Right hindlimb (tissue), 1 donor: ENCODE data around the gene CLDN14.

Source experiments
- DNase-seq: peaks from one replicate; pipeline ENCODE4 v3.0.0-alpha.2; 2018

The CLDN14 gene, protein sequence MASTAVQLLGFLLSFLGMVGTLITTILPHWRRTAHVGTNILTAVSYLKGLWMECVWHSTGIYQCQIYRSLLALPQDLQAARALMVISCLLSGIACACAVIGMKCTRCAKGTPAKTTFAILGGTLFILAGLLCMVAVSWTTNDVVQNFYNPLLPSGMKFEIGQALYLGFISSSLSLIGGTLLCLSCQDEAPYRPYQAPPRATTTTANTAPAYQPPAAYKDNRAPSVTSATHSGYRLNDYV

DNA sequence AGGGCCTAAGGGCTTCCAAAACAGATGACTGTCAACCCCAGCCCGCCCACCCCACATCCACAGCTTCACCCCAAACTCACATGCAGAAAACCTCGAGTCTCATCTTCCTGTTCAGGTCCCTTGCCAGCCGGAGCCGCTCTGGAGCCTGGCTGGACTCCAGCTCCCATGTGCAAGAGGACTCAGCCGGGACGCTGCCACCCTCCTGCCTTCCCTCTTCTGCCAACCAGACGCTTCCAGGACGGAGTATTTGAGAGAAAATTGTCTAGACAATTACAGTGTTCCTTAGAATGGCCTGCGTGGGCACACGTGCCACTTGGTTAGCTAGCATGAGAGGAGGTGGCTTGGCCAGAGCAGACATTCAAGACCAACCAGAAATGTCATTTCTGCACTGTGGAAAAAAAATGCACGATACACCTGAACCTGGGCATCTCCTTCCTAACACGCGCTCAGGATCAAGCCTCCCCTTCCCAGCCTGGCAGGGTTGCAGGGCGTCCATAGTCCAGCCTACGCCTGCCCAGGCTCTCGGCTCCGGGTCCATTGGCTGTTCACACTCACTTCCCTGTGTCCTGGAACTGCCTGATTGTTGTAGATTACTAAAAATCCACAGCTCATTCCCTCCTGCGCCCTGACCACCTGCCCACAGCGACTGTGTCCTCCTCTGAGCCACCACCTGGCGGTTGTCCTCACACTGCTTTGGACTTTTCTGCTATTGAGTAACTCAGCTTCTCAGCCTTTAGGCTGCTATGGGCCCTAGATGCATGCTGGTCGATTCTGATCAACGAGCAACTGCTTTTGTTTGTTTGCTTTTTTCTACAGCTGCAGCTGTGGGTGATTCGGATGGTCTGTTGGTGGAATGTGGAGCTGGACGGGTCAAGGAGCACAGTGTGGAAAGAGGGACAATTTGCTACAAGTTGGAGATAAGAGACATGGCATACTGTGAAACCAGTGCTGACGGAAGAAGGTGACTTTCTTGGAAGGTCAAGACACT, at the start of gene CLDN14:
CLDN14 (minus strand) TSS at position 708 of the 988 bp plus-strand sequence. CDS start 18,427 bp downstream, outside the sequence.
- DNase-seq, result no peak

GRCh38 chr21:36528716-36529115, 48.8 kb upstream of the CLDN14 start:
- DNase-seq, result no peak

DNA sequence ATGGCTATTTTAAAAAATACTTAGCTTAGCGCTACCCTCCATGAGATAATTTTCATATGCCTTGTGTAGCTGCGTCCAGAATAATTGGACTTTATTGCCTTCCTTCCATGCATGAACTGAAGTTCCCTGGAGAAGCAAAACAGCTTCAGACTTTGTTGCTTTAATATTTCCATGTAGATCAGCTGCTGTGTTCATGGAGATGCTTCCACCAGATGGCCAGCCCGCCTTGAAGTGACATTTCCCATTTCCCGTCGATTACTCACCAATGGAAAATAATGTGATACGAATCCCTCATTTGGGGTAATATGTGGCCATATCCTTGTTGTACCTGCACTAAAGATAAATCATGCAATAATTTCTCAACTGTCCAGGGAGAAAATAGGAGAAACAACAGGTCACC, 47.4 kb upstream of the CLDN14 start:
- no peak for DNase-seq

- DNase-seq, result no peak
These were observed 46.2 kb upstream of the CLDN14 start for GRCh38 chr21:36526104-36526503.

DNA sequence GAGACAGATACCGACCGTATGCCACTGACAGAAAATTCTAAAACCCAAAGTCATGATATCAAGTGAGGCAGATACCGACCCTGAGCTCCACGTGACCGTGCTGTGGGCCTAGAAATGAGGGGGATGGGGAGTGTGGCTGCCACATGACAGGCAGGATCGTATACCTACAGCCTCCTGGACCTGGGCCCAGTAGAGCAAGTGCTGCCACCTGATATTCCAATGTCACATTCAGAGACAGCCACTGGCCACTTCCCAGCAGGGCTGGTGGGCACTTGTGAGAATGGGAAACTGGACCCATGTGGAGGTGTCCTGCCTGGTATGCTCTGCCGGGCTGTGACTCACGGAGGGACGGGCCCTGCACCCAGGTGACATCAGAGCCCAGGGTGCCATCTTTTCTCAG, 44.6 kb upstream of the CLDN14 start:
- no peak for DNase-seq

DNA sequence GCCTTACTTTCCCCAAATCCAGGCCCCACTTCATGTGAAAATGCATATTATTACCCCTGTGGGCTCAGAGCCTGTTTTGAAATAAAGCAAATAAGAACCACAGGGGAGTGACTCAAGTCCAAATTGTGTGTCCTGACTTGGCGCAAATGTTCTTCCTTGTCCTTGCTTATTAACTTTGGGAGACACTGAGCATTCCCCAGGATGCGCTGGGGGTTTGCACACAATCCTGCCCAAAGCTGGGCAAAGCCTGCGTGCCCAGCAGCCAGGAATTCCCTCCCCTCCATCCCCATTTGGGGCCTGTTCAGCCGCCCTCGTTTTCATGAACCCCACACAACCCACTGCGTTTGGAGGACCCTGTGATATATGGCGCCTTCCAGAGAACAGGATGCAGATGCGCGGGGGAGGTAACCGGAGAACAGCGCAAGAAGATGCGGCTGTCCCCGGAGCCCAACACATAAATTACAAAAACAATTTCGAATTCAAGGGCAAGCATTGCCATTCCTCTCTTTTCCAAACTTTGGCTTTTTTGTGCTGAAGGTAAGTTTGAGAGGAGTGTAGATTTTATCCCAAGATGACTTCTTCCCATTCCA, 42.4 kb upstream of the CLDN14 start:
- DNase-seq, result no peak

DNA sequence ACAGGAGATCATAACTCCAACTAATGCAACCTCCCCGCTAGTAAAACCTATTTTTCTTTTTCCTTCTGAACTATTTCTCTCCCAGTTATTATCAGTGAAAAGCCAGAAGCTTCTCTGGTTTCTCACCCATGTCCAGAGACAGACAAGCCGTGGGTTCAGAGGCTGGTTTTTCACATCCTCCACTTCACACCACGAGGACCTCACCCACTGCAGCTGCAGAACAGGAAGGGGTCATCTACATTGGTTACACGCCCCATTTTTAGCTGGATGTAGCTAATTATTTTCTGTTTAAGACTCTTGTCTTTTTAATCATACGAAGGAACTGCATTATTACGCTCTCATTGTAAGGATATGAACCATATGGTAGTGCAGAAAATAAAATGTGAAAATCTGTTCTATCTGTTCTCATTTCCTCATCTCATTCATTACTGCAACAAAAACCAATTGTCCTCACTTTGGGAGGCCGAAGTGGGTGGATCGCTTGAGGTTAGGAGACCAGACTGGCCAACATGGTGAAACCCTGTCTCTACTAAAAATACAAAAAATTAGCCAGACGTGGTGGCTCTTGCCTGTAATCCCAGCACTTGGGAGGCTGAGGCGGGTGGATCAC, 39.1 kb upstream of the CLDN14 start:
- DNase-seq, result no peak

DNA sequence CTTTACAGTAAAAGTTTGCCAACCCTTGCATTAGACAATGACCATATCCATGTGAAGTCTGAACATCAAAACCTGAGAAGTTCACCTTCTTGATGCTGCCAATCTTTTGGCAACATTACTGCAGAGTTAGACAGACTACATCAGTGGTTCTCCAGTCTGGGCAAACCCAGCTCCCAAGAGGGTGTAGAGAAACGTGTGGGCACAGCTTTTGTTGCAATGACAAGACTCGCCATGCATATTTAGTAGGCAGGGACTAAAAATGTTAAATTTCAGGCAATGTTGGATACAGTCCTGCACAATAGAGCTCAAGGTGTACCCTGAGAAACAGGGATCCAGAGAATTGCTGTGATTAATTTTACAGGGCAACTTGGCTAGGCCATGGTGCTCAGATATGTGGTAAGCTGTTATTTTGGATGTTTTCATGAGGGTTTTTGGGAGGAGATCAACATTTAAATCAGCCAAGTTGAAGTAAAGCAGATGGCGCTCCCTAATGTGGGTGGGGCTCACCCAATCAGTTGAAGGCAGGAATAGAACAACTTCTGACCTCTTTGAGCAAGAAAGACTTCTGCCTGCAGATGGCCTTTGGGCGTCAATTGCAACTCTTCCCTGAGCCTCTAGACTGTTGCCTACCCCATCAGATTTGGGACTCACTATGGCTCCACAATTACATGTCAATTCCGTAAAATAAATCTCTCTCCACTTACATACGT, 37.6 kb upstream of the CLDN14 start:
- DNase-seq, result no peak

- DNase-seq, result no peak
These were observed 36.4 kb upstream of the CLDN14 start for GRCh38 chr21:36516281-36516680.

GRCh38 chr21:36513430-36513829, 33.5 kb upstream of the CLDN14 start:
- DNase-seq, result no peak

DNA sequence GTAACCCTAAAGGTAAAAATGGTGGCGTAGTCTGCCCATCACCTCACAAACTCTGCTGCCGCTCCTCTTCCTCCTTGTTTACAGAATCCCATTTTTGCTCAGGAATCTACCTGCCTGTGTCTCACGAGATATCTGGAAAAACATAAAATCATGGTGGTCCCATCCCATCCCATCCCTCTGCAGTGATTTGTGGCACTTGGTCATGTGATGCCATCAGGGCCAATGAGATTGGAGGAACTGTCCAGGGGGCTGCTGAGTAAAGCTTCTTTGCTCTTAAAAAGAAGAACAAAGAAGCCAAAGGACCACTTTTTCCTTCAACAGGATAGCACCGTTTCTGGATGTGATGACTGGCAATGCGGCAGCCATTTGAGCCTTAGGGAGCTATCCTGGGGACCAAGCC, 33.0 kb upstream of the CLDN14 start:
- no peak for DNase-seq

- DNase-seq, result no peak
These were observed 31.7 kb upstream of the CLDN14 start for GRCh38 chr21:36511484-36512220.

DNA sequence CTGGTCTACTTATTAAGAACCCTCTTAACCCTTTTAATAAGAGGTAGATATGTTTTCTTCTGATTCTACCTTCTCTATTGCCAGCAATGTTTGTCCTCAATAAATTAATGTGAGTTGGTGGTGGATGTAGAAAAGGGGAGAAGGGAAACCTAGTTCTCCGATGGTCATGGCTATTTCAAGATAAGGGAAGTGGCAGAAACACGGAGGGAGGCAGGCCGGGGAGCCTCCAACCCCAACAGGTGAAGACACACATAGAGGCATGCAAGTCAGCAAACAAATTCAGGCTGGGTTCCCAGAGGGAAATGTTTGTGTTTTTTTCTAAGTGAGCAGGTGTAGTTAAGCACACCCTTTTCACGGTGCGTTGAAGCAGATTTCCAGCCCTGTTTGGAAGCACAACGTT, 31.0 kb upstream of the CLDN14 start:
- DNase-seq, result no peak

- no peak for DNase-seq
These were observed 30.2 kb upstream of the CLDN14 start for GRCh38 chr21:36509973-36510664.

- no peak for DNase-seq
These were observed 29.0 kb upstream of the CLDN14 start for GRCh38 chr21:36508948-36509347.

DNA sequence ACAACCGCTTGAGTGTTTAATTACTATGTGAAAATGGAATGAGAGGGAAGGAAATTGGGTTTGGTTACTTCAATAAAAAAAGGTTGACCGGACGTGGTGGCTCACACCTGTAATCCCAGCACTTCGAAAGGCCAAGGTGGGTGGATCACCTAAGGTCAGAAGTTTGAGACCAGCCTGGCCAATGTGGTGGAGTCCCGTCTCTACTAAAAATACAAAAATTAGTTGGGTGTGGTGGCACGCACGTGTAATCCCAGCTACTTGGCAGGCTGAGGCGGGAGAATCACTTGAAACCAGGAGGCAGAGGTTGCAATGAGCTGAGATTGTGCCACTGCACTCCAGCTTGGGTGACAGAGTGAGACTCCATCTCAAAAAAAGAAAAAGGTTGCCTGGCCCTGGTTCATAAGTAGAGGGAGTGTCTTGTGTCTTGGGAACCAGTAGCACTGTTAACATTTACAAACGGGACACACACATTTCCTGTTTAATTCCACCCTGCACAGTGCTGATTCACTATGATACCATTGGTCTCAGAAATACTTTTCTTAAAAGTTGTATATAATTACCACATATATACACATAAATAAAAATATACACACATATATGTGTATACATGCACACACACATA, 27.6 kb upstream of the CLDN14 start:
- DNase-seq, result no peak

GRCh38 chr21:36506482-36506881, 26.6 kb upstream of the CLDN14 start:
- DNase-seq, result no peak

DNA sequence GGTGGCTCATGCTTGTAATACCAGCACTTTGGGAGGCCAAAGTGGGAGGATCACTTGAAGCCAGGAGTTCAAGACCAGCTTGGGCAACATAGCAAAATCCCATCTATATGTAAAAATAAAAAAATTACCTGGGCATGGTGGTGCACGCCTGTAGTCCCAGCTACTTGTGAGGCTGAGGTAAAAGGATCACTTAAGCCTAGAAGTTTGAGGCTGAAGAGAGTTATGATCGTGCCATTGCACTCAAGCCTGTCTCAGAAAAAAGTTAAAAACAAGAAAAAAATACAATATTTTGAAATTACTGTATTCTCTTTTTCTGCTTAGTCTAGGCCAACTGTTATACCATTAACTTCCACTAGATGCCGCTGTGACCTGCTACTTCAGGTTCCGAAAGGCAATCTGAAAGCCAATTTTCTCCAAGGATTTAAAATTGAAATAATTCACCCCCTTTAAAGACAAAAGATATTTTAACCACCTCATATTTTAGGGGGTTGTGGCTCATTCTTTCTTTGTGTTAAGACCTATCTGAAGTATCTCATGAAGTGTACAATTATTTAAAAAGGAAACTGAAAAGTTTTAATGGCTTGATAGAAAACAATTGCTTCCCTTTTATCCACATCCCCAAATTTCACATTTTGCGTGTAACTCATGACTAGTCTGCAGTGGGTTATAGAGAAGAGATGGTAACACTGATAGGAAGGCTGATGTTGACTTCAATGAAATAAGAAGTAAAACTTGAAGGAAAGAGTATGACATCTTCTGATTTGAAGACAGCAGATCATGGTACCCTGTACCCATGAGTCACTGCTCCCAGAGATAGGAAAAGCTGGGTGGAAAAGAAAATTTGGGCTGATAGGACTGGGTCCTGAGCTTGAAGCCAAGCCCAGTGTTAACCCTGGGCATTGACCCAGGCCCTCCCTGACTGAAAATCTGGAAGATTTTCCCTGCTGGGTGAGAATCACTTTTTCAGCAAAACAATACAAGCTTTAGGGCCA, 24.4 kb upstream of the CLDN14 start:
- DNase-seq, result no peak

GRCh38 chr21:36502365-36502764, 22.4 kb upstream of the CLDN14 start:
- DNase-seq, result no peak

DNA sequence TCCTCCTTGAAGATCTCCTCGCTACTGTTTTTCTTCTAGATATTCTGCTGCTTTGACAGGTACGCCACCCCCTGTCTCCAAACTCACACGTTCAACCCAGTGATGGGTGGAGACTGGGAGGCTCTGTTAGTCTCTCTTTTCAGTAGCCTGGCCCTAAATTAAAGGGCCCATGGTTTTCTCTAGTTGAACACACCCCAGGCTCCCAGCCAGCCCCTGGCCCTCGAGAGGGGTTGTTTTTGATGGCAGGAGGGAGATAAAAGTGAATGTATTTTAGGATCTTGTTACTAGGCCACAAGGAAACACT, 21.6 kb upstream of the CLDN14 start:
- DNase-seq, result no peak
